Measurements from ENCODE around the gene SPON1.

- TF ChIP-seq POLR2A (IDR thresholded peaks at IDR 0.05) (no peak), CTCF (IDR thresholded peaks at IDR 0.05) (no peak)
These were observed 20.7 kb upstream of the SPON1 start for GRCh38 chr11:13941775-13942174.

Measured in heart left ventricle (tissue), 13 donors.